ENCODE measurements around the gene PON2.

PON2 gene

GRCh38 chr7:95424716-95425115 lies 10.1 kb downstream of the PON2 start:
- peaks cover 21% of the 10 kb centered on the region for H3K4me1 ChIP-seq (ENCODE audit: control insufficient read depth, low read depth, low read length)
- H3K9me3 ChIP-seq (ENCODE audit: control insufficient read depth, low read depth, low read length): no peaks in the 10 kb centered on the region
- no peak overlapping the region for H3K27ac ChIP-seq (ENCODE audit: low read length)
- no peak overlapping the region for H3K4me3 ChIP-seq (ENCODE audit: low read length)
- no peaks in the 10 kb centered on the region for H3K27me3 ChIP-seq (ENCODE audit: control insufficient read depth, insufficient read depth, low read length)
- H3K9ac ChIP-seq (ENCODE audit: low read length): no peak overlapping the region
- H3K36me3 ChIP-seq (ENCODE audit: control insufficient read depth, low read depth, low read length): no peaks in the 10 kb centered on the region

GRCh38 chr7:95421847-95422444 lies 12.9 kb downstream of the PON2 start:
- Histone ChIP-seq H3K9ac (ENCODE audit: low read length) (no peak overlapping the region), H3K27ac (ENCODE audit: low read length) (no peak overlapping the region), H3K36me3 (ENCODE audit: control insufficient read depth, low read depth, low read length) (no peaks in the 10 kb centered on the region)

GRCh38 chr7:95421000-95421846 lies 13.6 kb downstream of the PON2 start:
- no peaks in the 10 kb centered on the region for H3K9me3 ChIP-seq (ENCODE audit: control insufficient read depth, low read depth, low read length)
- H3K4me3 ChIP-seq (ENCODE audit: low read length): no peak overlapping the region
- H3K36me3 ChIP-seq (ENCODE audit: control insufficient read depth, low read depth, low read length): no peaks in the 10 kb centered on the region
- peaks cover 5% of the 10 kb centered on the region for H3K4me1 ChIP-seq (ENCODE audit: control insufficient read depth, low read depth, low read length)
- no peak overlapping the region for H3K9ac ChIP-seq (ENCODE audit: low read length)
- no peak overlapping the region for H3K27ac ChIP-seq (ENCODE audit: low read length)
- H3K27me3 ChIP-seq (ENCODE audit: control insufficient read depth, insufficient read depth, low read length): no peaks in the 10 kb centered on the region

More at GRCh38 chr7:95421847-95422444, 12.9 kb downstream of the PON2 start:
- Histone ChIP-seq H3K4me1 (ENCODE audit: control insufficient read depth, low read depth, low read length) (peaks cover 7% of the 10 kb centered on the region), H3K9me3 (ENCODE audit: control insufficient read depth, low read depth, low read length) (no peaks in the 10 kb centered on the region), H3K27me3 (ENCODE audit: control insufficient read depth, insufficient read depth, low read length) (no peaks in the 10 kb centered on the region), H3K4me3 (ENCODE audit: low read length) (no peak overlapping the region)

- H3K4me1 ChIP-seq (ENCODE audit: control insufficient read depth, low read depth, low read length): no peaks in the 10 kb centered on the region
Measured at GRCh38 chr7:95412075-95412474, 22.8 kb downstream of the PON2 start.

DNA sequence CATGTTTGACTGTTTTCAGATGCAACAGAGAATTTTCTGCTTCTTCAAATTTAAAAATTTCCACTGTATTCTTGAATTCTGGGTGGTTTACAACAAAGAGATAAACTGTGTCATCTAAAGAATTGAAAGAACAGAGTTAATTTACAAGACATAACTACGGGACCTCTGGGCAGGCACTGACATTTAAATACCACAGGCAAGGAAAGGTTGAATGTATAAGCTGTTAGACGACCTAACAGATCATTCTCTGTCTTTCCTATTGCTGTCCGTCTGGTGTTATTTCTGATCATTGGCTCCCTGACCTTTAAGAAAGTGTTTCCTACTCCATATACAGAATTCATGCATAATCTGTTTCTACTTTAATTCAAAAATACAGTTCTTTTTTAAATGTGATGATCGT lies 23.2 kb downstream of the PON2 start:
- Histone ChIP-seq H3K9ac (ENCODE audit: low read length) (no peak overlapping the region), H3K36me3 (ENCODE audit: control insufficient read depth, low read depth, low read length) (peaks cover 23% of the 10 kb centered on the region), H3K9me3 (ENCODE audit: control insufficient read depth, low read depth, low read length) (no peaks in the 10 kb centered on the region), H3K4me1 (ENCODE audit: control insufficient read depth, low read depth, low read length) (no peaks in the 10 kb centered on the region), H3K4me3 (ENCODE audit: low read length) (no peak overlapping the region), H3K27me3 (ENCODE audit: control insufficient read depth, insufficient read depth, low read length) (no peaks in the 10 kb centered on the region), H3K27ac (ENCODE audit: low read length) (no peak overlapping the region)

More at GRCh38 chr7:95412075-95412474, 22.8 kb downstream of the PON2 start:
- H3K4me3 ChIP-seq (ENCODE audit: low read length): no peak overlapping the region
- H3K27ac ChIP-seq (ENCODE audit: low read length): no peak overlapping the region
- H3K9me3 ChIP-seq (ENCODE audit: control insufficient read depth, low read depth, low read length): no peaks in the 10 kb centered on the region
- no peaks in the 10 kb centered on the region for H3K27me3 ChIP-seq (ENCODE audit: control insufficient read depth, insufficient read depth, low read length)
- H3K36me3 ChIP-seq (ENCODE audit: control insufficient read depth, low read depth, low read length): peaks cover 19% of the 10 kb centered on the region
- H3K9ac ChIP-seq (ENCODE audit: low read length): no peak overlapping the region

DNA sequence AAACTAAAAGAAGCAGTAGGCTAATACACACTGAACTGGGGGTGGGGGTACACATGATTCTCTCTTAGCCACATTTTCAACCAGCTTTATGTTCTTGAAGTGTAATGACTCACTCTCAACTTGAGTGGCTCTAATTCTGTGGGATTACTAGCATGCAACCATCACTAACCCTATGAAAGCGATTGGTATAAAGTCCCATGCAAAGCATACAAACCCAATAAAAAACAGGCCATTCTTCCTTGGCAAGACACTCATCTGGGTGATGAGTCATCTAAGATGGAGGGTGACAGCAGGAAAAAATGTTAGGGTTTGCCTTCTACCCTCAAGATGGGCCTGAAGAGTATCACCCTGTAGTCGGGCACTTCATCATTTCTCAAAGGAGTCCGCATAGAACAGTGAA lies 23.8 kb downstream of the PON2 start:
- Histone ChIP-seq H3K9ac (ENCODE audit: low read length) (no peak overlapping the region), H3K27me3 (ENCODE audit: control insufficient read depth, insufficient read depth, low read length) (no peaks in the 10 kb centered on the region), H3K27ac (ENCODE audit: low read length) (no peak overlapping the region), H3K4me1 (ENCODE audit: control insufficient read depth, low read depth, low read length) (no peaks in the 10 kb centered on the region), H3K4me3 (ENCODE audit: low read length) (no peak overlapping the region), H3K9me3 (ENCODE audit: control insufficient read depth, low read depth, low read length) (no peaks in the 10 kb centered on the region), H3K36me3 (ENCODE audit: control insufficient read depth, low read depth, low read length) (peaks cover 28% of the 10 kb centered on the region)

DNA sequence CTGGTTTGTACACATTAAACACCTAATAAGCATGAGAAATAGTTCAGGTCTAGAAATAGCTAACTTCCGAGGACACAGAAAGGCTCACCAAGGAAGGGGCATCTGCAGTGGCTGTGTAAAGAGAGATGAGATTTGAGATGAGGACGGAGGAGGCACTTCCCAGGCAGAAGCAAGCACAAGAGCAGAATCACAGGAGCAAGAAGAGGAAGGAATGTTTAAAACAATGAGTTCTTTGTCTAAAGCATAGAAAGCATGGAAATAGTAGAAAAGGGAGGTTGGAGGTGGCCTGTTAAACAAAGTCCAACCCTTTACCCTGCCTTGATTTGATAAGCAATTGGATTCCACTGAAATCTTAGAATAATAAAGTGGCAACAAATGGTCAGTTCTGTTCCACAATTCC lies 27.1 kb downstream of the PON2 start:
- Histone ChIP-seq H3K4me3 (ENCODE audit: low read length) (no peak overlapping the region), H3K27me3 (ENCODE audit: control insufficient read depth, insufficient read depth, low read length) (no peaks in the 10 kb centered on the region), H3K9me3 (ENCODE audit: control insufficient read depth, low read depth, low read length) (no peaks in the 10 kb centered on the region), H3K27ac (ENCODE audit: low read length) (no peak overlapping the region), H3K4me1 (ENCODE audit: control insufficient read depth, low read depth, low read length) (no peaks in the 10 kb centered on the region), H3K9ac (ENCODE audit: low read length) (no peak overlapping the region), H3K36me3 (ENCODE audit: control insufficient read depth, low read depth, low read length) (peaks cover 46% of the 10 kb centered on the region)

DNA sequence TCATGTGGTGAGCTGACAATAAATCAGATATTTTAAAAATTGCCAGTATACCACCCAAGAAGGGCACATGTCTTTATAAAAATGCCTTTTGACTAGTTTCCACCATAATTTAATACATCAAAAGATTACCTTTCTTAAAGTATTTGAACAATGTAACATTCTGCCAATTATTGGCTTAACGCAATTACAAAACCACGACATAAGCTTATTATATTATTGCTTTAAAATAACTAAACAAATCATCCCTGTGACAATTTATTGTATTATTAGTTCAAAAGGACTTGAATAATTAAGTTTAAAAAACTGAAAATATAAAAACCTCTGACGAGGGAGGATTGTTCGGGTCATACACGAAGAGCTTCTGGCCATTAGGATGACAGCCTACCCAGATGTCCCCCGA lies 29.0 kb downstream of the PON2 start:
- Histone ChIP-seq H3K4me1 (ENCODE audit: control insufficient read depth, low read depth, low read length) (no peaks in the 10 kb centered on the region), H3K9me3 (ENCODE audit: control insufficient read depth, low read depth, low read length) (no peaks in the 10 kb centered on the region), H3K36me3 (ENCODE audit: control insufficient read depth, low read depth, low read length) (peaks cover 41% of the 10 kb centered on the region), H3K27me3 (ENCODE audit: control insufficient read depth, insufficient read depth, low read length) (no peaks in the 10 kb centered on the region), H3K27ac (ENCODE audit: low read length) (no peak overlapping the region), H3K4me3 (ENCODE audit: low read length) (no peak overlapping the region), H3K9ac (ENCODE audit: low read length) (no peak overlapping the region)

- H3K27ac ChIP-seq (ENCODE audit: low read length): no peak overlapping the region
- H3K9ac ChIP-seq (ENCODE audit: low read length): no peak overlapping the region
- H3K4me3 ChIP-seq (ENCODE audit: low read length): no peak overlapping the region
- no peaks in the 10 kb centered on the region for H3K9me3 ChIP-seq (ENCODE audit: control insufficient read depth, low read depth, low read length)
- peaks cover 37% of the 10 kb centered on the region for H3K36me3 ChIP-seq (ENCODE audit: control insufficient read depth, low read depth, low read length)
- no peaks in the 10 kb centered on the region for H3K27me3 ChIP-seq (ENCODE audit: control insufficient read depth, insufficient read depth, low read length)
- no peaks in the 10 kb centered on the region for H3K4me1 ChIP-seq (ENCODE audit: control insufficient read depth, low read depth, low read length)
Measured at GRCh38 chr7:95405208-95405607, 29.6 kb downstream of the PON2 start.

DNA sequence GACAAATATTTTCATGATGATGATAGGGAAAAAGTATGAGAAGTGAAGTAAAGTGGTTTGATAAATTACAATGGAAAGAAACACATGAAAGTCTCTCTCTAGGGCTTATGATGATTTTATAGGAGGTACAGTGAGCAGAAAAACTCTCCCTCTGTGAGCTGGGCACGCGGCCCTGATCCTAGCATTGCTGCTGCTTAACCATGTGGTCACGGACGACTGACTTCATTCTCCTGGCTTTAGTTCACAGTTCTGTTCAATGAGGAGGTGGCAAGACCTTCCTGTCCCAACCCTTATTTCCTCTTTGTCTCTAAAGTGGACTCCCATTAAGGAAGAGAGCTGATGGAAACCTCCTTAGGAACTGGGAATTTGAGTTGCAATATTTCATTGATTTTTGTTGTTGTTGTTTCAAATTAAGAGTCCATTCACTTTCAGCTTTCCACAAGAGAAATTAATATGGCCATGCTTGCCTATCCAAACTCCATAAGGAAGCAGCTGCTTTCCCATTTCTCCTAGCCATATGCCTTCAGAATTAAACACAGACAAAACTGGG lies 30.4 kb downstream of the PON2 start:
- Histone ChIP-seq H3K4me1 (ENCODE audit: control insufficient read depth, low read depth, low read length) (no peaks in the 10 kb centered on the region), H3K27ac (ENCODE audit: low read length) (no peak overlapping the region), H3K9ac (ENCODE audit: low read length) (no peak overlapping the region), H3K27me3 (ENCODE audit: control insufficient read depth, insufficient read depth, low read length) (no peaks in the 10 kb centered on the region), H3K4me3 (ENCODE audit: low read length) (no peak overlapping the region), H3K36me3 (ENCODE audit: control insufficient read depth, low read depth, low read length) (peaks cover 31% of the 10 kb centered on the region), H3K9me3 (ENCODE audit: control insufficient read depth, low read depth, low read length) (no peaks in the 10 kb centered on the region)

GRCh38 chr7:95398155-95398940 lies 36.5 kb downstream of the PON2 start:
- no peaks in the 10 kb centered on the region for H3K4me1 ChIP-seq (ENCODE audit: control insufficient read depth, low read depth, low read length)
- no peak overlapping the region for H3K9ac ChIP-seq (ENCODE audit: low read length)
- H3K36me3 ChIP-seq (ENCODE audit: control insufficient read depth, low read depth, low read length): peaks cover 4% of the 10 kb centered on the region
- H3K9me3 ChIP-seq (ENCODE audit: control insufficient read depth, low read depth, low read length): no peaks in the 10 kb centered on the region
- H3K27me3 ChIP-seq (ENCODE audit: control insufficient read depth, insufficient read depth, low read length): no peaks in the 10 kb centered on the region
- H3K4me3 ChIP-seq (ENCODE audit: low read length): no peak overlapping the region
- no peak overlapping the region for H3K27ac ChIP-seq (ENCODE audit: low read length)

Data from iPS-18a (cell line).